Spleen (tissue), 11 donors: ENCODE results near the gene TMCC1. TPM values are rescaled to one million over a fixed set of nuclear protein-coding genes. Genes with fewer than 3 reads are reported as not detected.
"Not testable (repeated sequence)": the region's sequence is repeated elsewhere in the genome, so short reads cannot be mapped to it uniquely, and the experiment has no call there.

ENCODE experiments used
- DNase-seq: peaks from one replicate; pipeline ENCODE4 v3.0.0-alpha.2; 2020
- H3K27ac ChIP-seq, 8 donors: fragments of 200-600 bp; sonication (generic) in 7 of 8; 1 replicate in 4 of 8; 2 replicates in 4 of 8; pipeline versions ENCODE4 v1.5.0 to v1.8.0; 2016 to 2021; ENCODE audit warnings: inconsistent platforms in 4 of 8, mild to moderate bottlenecking in 4 of 8, moderate library complexity in 1 of 8
- H3K27me3 ChIP-seq, 7 donors: fragments of 200-600 bp; sonication (generic) in 6 of 7; replicated peaks in 1 of 7; 1 replicate in 4 of 7; 2 replicates in 3 of 7; pipeline versions ENCODE4 v1.5.0 to v1.8.0; 2016 to 2021; ENCODE audit warnings: inconsistent platforms in 3 of 7, mild to moderate bottlenecking in 1 of 7
- H3K36me3 ChIP-seq, 6 donors: fragments of 200-600 bp; sonication (generic) in 5 of 6; 1 replicate in 4 of 6; 2 replicates in 2 of 6; pipeline versions ENCODE4 v1.5.0 to v1.8.0; 2016 to 2021; ENCODE audit warnings: inconsistent platforms in 2 of 6
- H3K4me1 ChIP-seq, 6 donors: fragments of 200-600 bp; sonication (generic) in 5 of 6; 1 replicate in 3 of 6; 2 replicates in 3 of 6; pipeline versions ENCODE4 v1.5.0 to v1.8.0; 2016 to 2021; ENCODE audit warnings: inconsistent platforms in 3 of 6
- H3K4me3 ChIP-seq, 8 donors: fragments of 200-600 bp; sonication (generic) in 7 of 8; 1 replicate in 4 of 8; 2 replicates in 4 of 8; pipeline versions ENCODE4 v1.5.0 to v1.8.0; 2016 to 2021; ENCODE audit warnings: inconsistent platforms in 4 of 8, mild to moderate bottlenecking in 4 of 8, moderate library complexity in 2 of 8
- H3K9me3 ChIP-seq, 8 donors: fragments of 200-600 bp; sonication (generic) in 7 of 8; 1 replicate in 4 of 8; 2 replicates in 4 of 8; pipeline versions ENCODE4 v1.5.0 to v1.8.0; 2016 to 2021; ENCODE audit warnings: inconsistent platforms in 4 of 8
- CTCF ChIP-seq, 11 experiments: fragments of 200-600 bp in 7 of 11; fragments of 450-650 bp in 4 of 11; sonication (generic) in 4 of 11; IDR thresholded peaks in 8 of 11; conservative IDR thresholded peaks in 3 of 11; 1 replicate in 7 of 11; 2 replicates in 4 of 11; pipeline versions ENCODE4 v1.4.0 to v1.8.0; 2016 to 2021; ENCODE audit warnings: antibody characterized with exemption in 11 of 11, inconsistent platforms in 4 of 11, mild to moderate bottlenecking in 1 of 11
- POLR2A ChIP-seq, 3 donors: fragments of 450-650 bp; IDR thresholded peaks; one replicate each; pipeline ENCODE4 v1.5.1; 2017; ENCODE audit warnings: antibody characterized with exemption in 3 of 3, mild to moderate bottlenecking in 1 of 3
- POLR2AphosphoS5 ChIP-seq, 3 donors: sonication (generic); formaldehyde crosslinking; IDR thresholded peaks; one replicate each; pipeline ENCODE4 v1.5.1; 2017; ENCODE audit warnings: antibody characterized with exemption in 3 of 3
- whole genome bisulfite sequencing, 5 donors: extraction: QIAGEN DNeasy Blood & Tissue Kit in 3 of 5; methylation state at CpG; one replicate each; pipeline versions ENCODE4 v1.1.5 to v1.1.7; 2013 to 2018; 5-methylcytosine and 5-hydroxymethylcytosine counted together
- intact Hi-C: fragments of 100-400 bp; cut with DNase I; formaldehyde crosslinking; loops from one replicate; pipeline ENCODE4 v1.15.0; 2023; ENCODE audit warnings: low total_unique reads
- polyA plus RNA-seq, 3 donors: library from polyadenylated mRNA; stranded (reverse); fragments of 200-250 nt; gene quantifications; one replicate each; pipeline ENCODE4 v1.2.1, GENCODE V29; 2013
- total RNA-seq, 7 donors: library from RNA; depleted of rRNA in 3 of 7; stranded (reverse); fragments of >200 nt in 3 of 7; fragmentation: NEBNext Ultra II Directional in 4 of 7; extraction: Animal tissue kit (Norgen Biotek cat#: 25700) in 4 of 7; gene quantifications; one replicate each; pipeline versions ENCODE4 v1.1.0 to v1.2.1, GENCODE V29; 2016 to 2021
- donor health status: healthy with polysubstance abuse.
- donor health status: DM: no; HTN: no; CAD: no; lungs with moderate emphysema.
- donor health status: DM: no; HTN: no; CAD: no.
- donor health status: Bipolar disorder and iron deficiency.
- donor health status: healthy.
- donor health status: DM: no; HTN: no; CAD: no.
- donor health status: DM: yes; HTN: yes; CAD: no.

Gene TMCC1
- total and polyA plus RNA-seq, 10 donors, result 4.5 to 45.5 (median 32.5) TPM

DNA sequence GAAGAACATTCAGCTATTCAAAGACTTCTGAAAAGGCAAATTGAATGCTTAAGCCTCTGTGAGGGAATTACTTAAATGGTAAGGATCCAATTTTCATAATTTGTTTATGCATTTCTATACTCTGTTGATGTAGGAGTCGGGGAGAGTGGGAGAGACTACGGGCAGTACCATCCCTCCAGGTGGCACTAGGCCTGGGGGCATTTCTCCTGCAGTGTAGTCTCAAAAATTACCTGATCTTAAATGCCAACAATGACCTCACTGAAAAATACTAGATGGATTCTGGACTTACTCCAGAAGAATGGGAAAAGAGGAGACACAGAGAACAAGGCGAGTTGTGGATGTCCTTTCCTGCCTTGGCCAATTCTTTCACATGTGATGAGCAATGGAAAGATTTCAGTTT lies 209.2 kb downstream of the TMCC1 start:
- Histone ChIP-seq H3K4me1 (peaks cover 0 to 4% (median 0%) of the 10 kb centered on the region in 6 donors), H3K27me3 (no peaks in the 10 kb centered on the region), H3K4me3 (no peak overlapping the region), H3K36me3 (no peaks in the 10 kb centered on the region), H3K9me3 (no peaks in the 10 kb centered on the region), H3K27ac (no peak overlapping the region)
- TF ChIP-seq POLR2A (IDR thresholded peaks at IDR 0.05) (no peak), POLR2AphosphoS5 (IDR thresholded peaks at IDR 0.05) (no peak), CTCF (IDR thresholded peaks at IDR 0.05 in 8 of 11, conservative IDR thresholded peaks at IDR 0.05 in 3 of 11) (no peak)
- no peak for DNase-seq
- intact Hi-C loops, result no loop called here
- 93 to 99% (median 97%) methylated on average over 3 of the region's 3 CpGs for WGBS, 5 donors

- intact Hi-C loops, result no loop called here
- H3K27ac ChIP-seq, result no peak overlapping the region
- peaks cover 0 to 5% (median 0%) of the 10 kb centered on the region in 6 donors for H3K4me1 ChIP-seq
These were observed 210.3 kb downstream of the TMCC1 start for GRCh38 chr3:129683201-129683600.

DNA sequence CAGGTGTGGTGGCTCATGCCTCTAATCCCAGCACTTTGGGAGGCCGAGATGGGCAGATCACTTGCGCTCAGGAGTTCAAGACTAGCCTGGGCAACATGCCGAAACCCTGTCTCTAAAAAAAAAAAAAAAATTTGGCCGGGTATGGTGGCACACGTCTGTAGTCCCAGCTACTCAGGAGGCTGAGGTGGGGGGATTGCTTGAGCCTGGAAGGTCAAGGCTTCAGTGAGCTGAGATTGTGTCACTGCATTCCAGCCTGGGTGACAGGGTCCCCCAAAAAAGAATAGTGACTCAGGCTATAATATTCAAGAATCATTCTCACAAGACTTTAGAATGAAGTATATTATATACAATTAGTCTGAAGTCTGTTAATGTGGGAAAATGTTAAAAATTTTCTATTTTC lies 216.5 kb downstream of the TMCC1 start:
- Histone ChIP-seq H3K27ac (no peak overlapping the region), H3K4me3 (no peak overlapping the region), H3K36me3 (no peaks in the 10 kb centered on the region), H3K9me3 (no peaks in the 10 kb centered on the region), H3K4me1 (peaks cover 0 to 23% (median 0%) of the 10 kb centered on the region in 6 donors), H3K27me3 (no peaks in the 10 kb centered on the region)
- intact Hi-C loops, result no loop called here
- WGBS, 5 donors, result 93 to 98% (median 94%) methylated on average over 5 of the region's 5 CpGs
- TF ChIP-seq POLR2A (IDR thresholded peaks at IDR 0.05) (no peak), CTCF (IDR thresholded peaks at IDR 0.05 in 8 of 11, conservative IDR thresholded peaks at IDR 0.05 in 3 of 11) (no peak), POLR2AphosphoS5 (IDR thresholded peaks at IDR 0.05) (no peak)
- DNase-seq, result no peak

More at GRCh38 chr3:129683201-129683600, 210.3 kb downstream of the TMCC1 start:
- H3K27me3 ChIP-seq, result no peaks in the 10 kb centered on the region
- no peak for DNase-seq
- no peaks in the 10 kb centered on the region for H3K36me3 ChIP-seq
- no peaks in the 10 kb centered on the region for H3K9me3 ChIP-seq
- WGBS, 5 donors, result 94 to 100% (median 95%) methylated on average over 2 of the region's 2 CpGs
- no peak overlapping the region for H3K4me3 ChIP-seq
- TF ChIP-seq POLR2A (IDR thresholded peaks at IDR 0.05) (no peak), POLR2AphosphoS5 (IDR thresholded peaks at IDR 0.05) (no peak), CTCF (IDR thresholded peaks at IDR 0.05 in 8 of 11, conservative IDR thresholded peaks at IDR 0.05 in 3 of 11) (no peak)

DNA sequence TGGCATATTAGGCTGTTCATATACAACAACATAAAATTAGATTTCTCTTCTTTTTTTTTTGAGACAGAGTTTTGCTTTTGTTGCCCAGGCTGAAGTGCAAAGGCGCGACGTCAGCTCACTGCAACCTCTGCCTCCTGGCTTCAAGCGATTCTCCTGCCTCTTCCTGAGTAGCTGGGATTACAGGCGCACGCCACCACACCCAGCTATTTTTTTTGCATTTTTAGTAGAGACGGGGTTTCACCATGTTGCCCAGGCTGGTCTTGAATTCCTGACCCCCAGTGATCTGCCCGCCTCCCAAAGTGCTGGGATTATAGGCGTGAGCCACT lies 218.8 kb downstream of the TMCC1 start:
- H3K27ac ChIP-seq, intact Hi-C loops, H3K9me3 ChIP-seq, H3K4me3 ChIP-seq, H3K27me3 ChIP-seq, DNase-seq: not testable (repeated sequence)
- H3K36me3 ChIP-seq, result peaks cover 0 to 16% (median 12%) of the 10 kb centered on the region in 6 donors
- peaks cover 0 to 23% (median 0%) of the 10 kb centered on the region in 6 donors for H3K4me1 ChIP-seq
- WGBS, 5 donors, result 88 to 91% (median 90%) methylated on average over 9 of the region's 9 CpGs
